Common myeloid progenitor, CD34-positive (primary cell): Measurements from ENCODE around the gene TRDN.
A peak's percentile ranks its signal among the peaks of the same experiment; 100 is the strongest.

ENCODE experiments used
- CTCF ChIA-PET: fragments of 350-600 bp; sonication (Branson Sonifier 250); formaldehyde crosslinking; loops from one replicate; lab custom pipeline; 2021; ENCODE audit warnings: antibody characterized with exemption; lab: Charles Lee
- POLR2A ChIA-PET: fragments of 350-600 bp; sonication (Branson Sonifier 250); formaldehyde crosslinking; loops from one replicate; lab custom pipeline; 2021; ENCODE audit warnings: antibody characterized with exemption; lab: Charles Lee
- DNase-seq, 3 donors: peaks; one replicate each; pipeline versions ENCODE4 v3.0.0 to v3.0.0-alpha.2; 2013
- H3K27ac ChIP-seq, 2 experiments: 1 replicate in 1 of 2; 2 replicates in 1 of 2; pipeline ENCODE4 v1.7.0; 2013; ENCODE audit warnings: inconsistent platforms in 2 of 2, low read length in 2 of 2, mild to moderate bottlenecking in 2 of 2, low read depth in 1 of 2, moderate library complexity in 1 of 2; ENCODE audit not compliant: severe bottlenecking in 2 of 2, insufficient read depth in 1 of 2, poor library complexity in 1 of 2
- H3K27me3 ChIP-seq, 5 experiments: replicated peaks in 2 of 5; 1 replicate in 3 of 5; 2 replicates in 2 of 5; pipeline versions ENCODE4 v1.6.1 to v1.7.0; 2013; ENCODE audit warnings: low read length in 4 of 5, mild to moderate bottlenecking in 2 of 5, moderate library complexity in 2 of 5, inconsistent platforms in 1 of 5; ENCODE audit not compliant: insufficient read depth in 5 of 5, control insufficient read depth in 4 of 5
- H3K36me3 ChIP-seq, 4 experiments: 1 replicate in 2 of 4; 2 replicates in 2 of 4; pipeline versions ENCODE4 v1.6.1 to v1.7.0; 2013; ENCODE audit warnings: low read length in 3 of 4, control low read depth in 1 of 4, mild to moderate bottlenecking in 1 of 4; ENCODE audit not compliant: control insufficient read depth in 4 of 4, insufficient read depth in 4 of 4
- H3K4me1 ChIP-seq, 4 experiments: 1 replicate in 3 of 4; 2 replicates in 1 of 4; pipeline versions ENCODE4 v1.6.1 to v1.7.1; 2013; ENCODE audit warnings: low read length in 3 of 4, mild to moderate bottlenecking in 3 of 4, control low read depth in 1 of 4, inconsistent platforms in 1 of 4, moderate library complexity in 1 of 4; ENCODE audit not compliant: control insufficient read depth in 4 of 4, insufficient read depth in 4 of 4; ENCODE audit errors: control extremely low read depth in 1 of 4
- H3K4me3 ChIP-seq, 7 experiments: 1 replicate in 4 of 7; 2 replicates in 3 of 7; pipeline versions ENCODE4 v1.5.1 to v1.7.0; 2013; ENCODE audit warnings: mild to moderate bottlenecking in 7 of 7, low read length in 6 of 7, moderate library complexity in 6 of 7, inconsistent platforms in 2 of 7, low read depth in 2 of 7, control low read depth in 1 of 7; ENCODE audit not compliant: insufficient read depth in 4 of 7, control insufficient read depth in 1 of 7; ENCODE audit errors: extremely low read depth in 1 of 7
- H3K9me3 ChIP-seq, 5 experiments: 1 replicate in 4 of 5; 2 replicates in 1 of 5; pipeline versions ENCODE4 v1.6.1 to v1.7.1; 2013; ENCODE audit warnings: low read length in 4 of 5, mild to moderate bottlenecking in 2 of 5, inconsistent platforms in 1 of 5, low read depth in 1 of 5, moderate library complexity in 1 of 5; ENCODE audit not compliant: control insufficient read depth in 4 of 5, insufficient read depth in 2 of 5; ENCODE audit errors: control extremely low read depth in 1 of 5
- whole genome bisulfite sequencing: methylation state at CpG from one replicate; pipeline ENCODE4 v1.1.5; 2013; ENCODE audit not compliant: insufficient coverage; 5-methylcytosine and 5-hydroxymethylcytosine counted together

TRDN gene

DNA sequence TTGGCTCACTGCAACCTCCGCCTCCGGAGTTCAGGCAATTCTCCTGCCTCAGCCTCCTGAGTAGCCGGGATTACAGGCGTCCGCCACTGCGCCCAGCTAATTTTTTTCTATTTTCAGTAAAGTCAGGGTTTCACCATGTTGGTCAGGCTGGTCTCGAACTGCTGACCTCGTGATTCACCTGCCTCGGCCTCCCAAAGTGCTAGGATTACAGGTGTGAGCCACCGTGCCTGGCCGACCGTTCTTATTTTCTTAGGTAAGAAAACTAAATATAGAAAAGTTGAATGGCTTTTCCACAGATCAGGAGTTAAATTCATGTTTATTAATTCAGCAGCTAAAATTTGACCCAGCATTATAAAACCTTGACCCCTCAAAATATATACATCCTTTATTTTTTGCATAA lies 238.7 kb downstream of the TRDN start:
- no peak for DNase-seq
- H3K27ac ChIP-seq, result no peak overlapping the region
- H3K4me3 ChIP-seq, result no peak overlapping the region
- 99% methylated on average over 9 of the region's 12 CpGs for WGBS
- peaks cover 0 to 6% (median 0%) of the 10 kb centered on the region in 5 experiments for H3K27me3 ChIP-seq
- no peaks in the 10 kb centered on the region for H3K4me1 ChIP-seq
- no peaks in the 10 kb centered on the region for H3K9me3 ChIP-seq
- no peaks in the 10 kb centered on the region for H3K36me3 ChIP-seq
- ChIA-PET CTCF (no interaction called here), POLR2A (no interaction called here)

DNA sequence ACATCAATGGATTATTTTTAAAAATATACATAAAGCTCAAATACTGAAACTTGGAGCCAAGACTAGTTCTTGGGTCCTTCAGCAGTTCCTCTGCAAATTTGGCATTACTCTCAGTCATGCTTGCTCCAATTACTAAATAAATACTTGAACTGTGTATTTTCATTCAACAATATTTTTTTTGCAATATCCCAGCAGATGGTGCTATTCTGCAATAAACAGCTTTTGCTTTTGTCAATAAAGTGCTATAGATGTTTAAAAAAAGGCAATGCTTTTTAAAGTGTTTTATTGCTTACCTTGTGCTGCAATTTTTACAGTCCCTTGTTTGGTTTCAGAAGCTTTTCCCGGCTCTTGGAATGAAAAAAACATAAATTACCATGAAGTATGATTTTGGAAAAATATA lies 243.4 kb downstream of the TRDN start:
- no peaks in the 10 kb centered on the region for H3K36me3 ChIP-seq
- CTCF ChIA-PET, result interaction anchor here (0.6 to 2.2 kb wide), 4 partner anchors 9 to 1460 kb away, joined by 3 to 13 read pairs (median 4); no protein-coding TSS in a partner anchor
- no peaks in the 10 kb centered on the region for H3K4me1 ChIP-seq
- POLR2A ChIA-PET, result no interaction called here
- DNase-seq, result peak in 2 of 3 donors; percentile 30 to 31
- no peak overlapping the region for H3K27ac ChIP-seq
- H3K9me3 ChIP-seq, result no peaks in the 10 kb centered on the region
- no CpG with 5 or more reads among the region's 1 CpG for WGBS
- no peak overlapping the region for H3K4me3 ChIP-seq
- H3K27me3 ChIP-seq, result peaks cover 0 to 11% (median 0%) of the 10 kb centered on the region in 5 experiments

DNA sequence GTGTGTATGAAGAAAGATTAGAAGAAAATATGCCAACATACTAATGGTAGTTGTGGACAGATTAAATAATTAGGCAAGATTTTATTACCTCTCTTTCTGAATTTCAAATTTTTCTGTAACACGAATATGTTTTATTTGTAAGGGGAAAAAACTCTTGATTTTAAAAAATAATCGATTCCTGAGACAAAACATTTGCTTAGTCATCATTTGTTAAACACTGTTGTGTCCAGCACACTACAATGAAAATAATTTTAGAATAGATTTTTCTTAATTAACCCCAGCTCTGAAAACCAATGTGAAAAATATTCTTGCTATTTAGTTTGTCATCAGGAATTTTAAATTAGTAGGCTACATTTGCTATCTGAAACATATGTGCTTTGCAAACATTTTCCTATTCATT lies 253.0 kb downstream of the TRDN start:
- H3K4me1 ChIP-seq, result no peaks in the 10 kb centered on the region
- ChIA-PET CTCF (no interaction called here), POLR2A (no interaction called here)
- no peaks in the 10 kb centered on the region for H3K9me3 ChIP-seq
- H3K27ac ChIP-seq, result no peak overlapping the region
- H3K4me3 ChIP-seq, result no peak overlapping the region
- H3K36me3 ChIP-seq, result no peaks in the 10 kb centered on the region
- WGBS, result no CpG with 5 or more reads among the region's 2 CpGs
- no peak for DNase-seq
- H3K27me3 ChIP-seq, result peaks cover 0 to 2% (median 0%) of the 10 kb centered on the region in 5 experiments

DNA sequence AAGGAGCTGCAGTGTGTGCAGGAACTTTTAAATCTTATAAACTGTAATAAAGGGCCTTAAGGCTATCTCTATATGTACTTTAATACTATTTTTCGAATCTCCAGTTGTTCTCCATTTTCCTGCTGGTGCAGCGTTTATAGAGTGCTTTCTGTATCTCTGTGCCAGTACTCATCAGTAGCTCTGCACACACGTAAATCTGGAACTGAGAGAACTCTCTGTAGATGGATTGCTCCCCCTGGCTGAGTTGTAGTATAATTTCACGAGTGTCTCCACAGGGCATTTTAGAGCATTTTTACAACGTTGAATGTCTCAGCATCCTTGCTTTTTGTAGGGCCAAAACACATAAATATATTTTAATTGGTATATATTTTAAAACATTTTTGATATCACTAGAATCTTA lies 256.5 kb downstream of the TRDN start:
- Histone ChIP-seq H3K4me3 (no peak overlapping the region), H3K4me1 (no peaks in the 10 kb centered on the region), H3K27ac (no peak overlapping the region), H3K36me3 (no peaks in the 10 kb centered on the region), H3K9me3 (no peaks in the 10 kb centered on the region), H3K27me3 (peaks cover 0 to 2% (median 0%) of the 10 kb centered on the region in 5 experiments)
- ChIA-PET CTCF (interaction anchor here (0.6 to 1.6 kb wide), 3 partner anchors 13 to 511 kb away, joined by 4 to 5 read pairs (median 5); no protein-coding TSS in a partner anchor), POLR2A (no interaction called here)
- 44% methylated on average over 2 of the region's 5 CpGs for WGBS
- peak in 2 of 3 donors; percentile 20 to 30 for DNase-seq

DNA sequence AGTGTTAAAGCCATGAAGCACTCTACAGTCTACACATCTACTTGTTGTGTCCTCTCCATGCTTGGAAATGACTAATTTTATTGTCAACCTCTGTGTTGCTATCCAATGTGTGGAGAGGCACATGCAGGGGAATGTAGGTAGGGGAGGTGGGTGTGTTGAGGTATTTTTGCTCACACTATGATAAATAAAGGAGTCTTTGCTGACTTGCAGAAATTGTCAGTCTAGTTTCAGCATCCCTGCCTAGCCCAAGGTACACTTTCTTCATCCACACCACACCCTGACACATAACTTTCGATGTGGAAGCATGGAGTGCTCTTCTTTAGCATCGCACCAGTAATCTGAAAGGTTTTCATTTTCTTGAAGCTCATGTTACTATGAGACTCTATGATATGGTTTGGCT lies 264.0 kb downstream of the TRDN start:
- peaks cover 0 to 3% (median 0%) of the 10 kb centered on the region in 5 experiments for H3K27me3 ChIP-seq
- no peak for DNase-seq
- WGBS, result no CpG with 5 or more reads among the region's 2 CpGs
- H3K4me1 ChIP-seq, result no peaks in the 10 kb centered on the region
- CTCF ChIA-PET, result no interaction called here
- no peak overlapping the region for H3K4me3 ChIP-seq
- no peaks in the 10 kb centered on the region for H3K36me3 ChIP-seq
- POLR2A ChIA-PET, result no interaction called here
- H3K27ac ChIP-seq, result no peak overlapping the region
- H3K9me3 ChIP-seq, result peaks cover 0 to 1% (median 0%) of the 10 kb centered on the region in 5 experiments

DNA sequence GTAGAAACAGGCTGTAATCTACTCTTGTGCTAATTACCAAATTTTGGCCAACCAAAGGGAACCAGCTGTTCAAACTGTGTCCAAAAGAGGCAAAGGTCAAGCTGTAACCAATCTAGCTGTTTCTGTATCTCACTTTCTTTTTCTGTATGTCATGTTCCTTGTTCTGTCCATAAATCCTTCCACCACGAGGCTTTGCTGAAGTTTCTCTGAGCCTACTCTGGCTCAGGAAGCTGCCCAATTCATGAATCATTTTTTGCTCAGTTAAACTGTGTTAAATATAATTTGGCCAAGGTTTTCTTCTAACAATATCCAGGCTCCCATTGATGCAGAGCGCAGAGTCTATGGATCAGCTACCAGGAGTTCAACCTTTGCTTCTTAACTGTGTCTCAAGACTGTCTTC lies 272.8 kb downstream of the TRDN start:
- no peak for DNase-seq
- WGBS, result 100% methylated on average over 1 of the region's 2 CpGs
- no peaks in the 10 kb centered on the region for H3K4me1 ChIP-seq
- H3K9me3 ChIP-seq, result peaks cover 0 to 1% (median 0%) of the 10 kb centered on the region in 5 experiments
- no peaks in the 10 kb centered on the region for H3K36me3 ChIP-seq
- peaks cover 0 to 3% (median 0%) of the 10 kb centered on the region in 5 experiments for H3K27me3 ChIP-seq
- H3K27ac ChIP-seq, result no peak overlapping the region
- H3K4me3 ChIP-seq, result no peak overlapping the region
- CTCF ChIA-PET, result interaction anchor here (0.6 kb wide), 1 partner anchor 48 kb away, joined by 3 read pairs; no protein-coding TSS in a partner anchor
- POLR2A ChIA-PET, result no interaction called here

DNA sequence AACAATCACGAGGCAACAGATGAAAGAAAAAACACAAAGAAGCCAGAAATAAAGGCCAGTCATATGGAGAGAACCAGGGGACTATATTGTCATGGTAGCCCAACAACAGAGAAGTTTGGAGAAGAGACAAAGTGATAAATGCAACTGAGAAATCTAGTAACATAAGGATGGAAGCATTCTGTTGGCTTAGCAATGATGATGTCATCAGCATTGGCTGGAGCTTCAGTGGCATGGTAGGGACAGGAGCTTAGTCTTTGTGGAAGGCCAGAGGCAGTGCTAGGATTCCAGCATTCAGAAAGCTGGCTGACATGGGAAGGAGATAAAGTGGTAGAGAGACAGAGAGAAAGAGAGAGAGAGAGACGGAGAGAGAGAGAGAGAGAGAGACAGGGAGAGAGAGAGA lies 276.4 kb downstream of the TRDN start:
- Histone ChIP-seq H3K4me3 (no peak overlapping the region), H3K36me3 (no peaks in the 10 kb centered on the region), H3K27me3 (peaks cover 0 to 2% (median 0%) of the 10 kb centered on the region in 5 experiments), H3K27ac (no peak overlapping the region), H3K4me1 (no peaks in the 10 kb centered on the region), H3K9me3 (no peaks in the 10 kb centered on the region)
- no peak for DNase-seq
- WGBS, result 89% methylated on average over 2 of the region's 2 CpGs
- ChIA-PET POLR2A (no interaction called here), CTCF (no interaction called here)
